HEK293T (cell line): ENCODE data around the gene RBM20.

Experiments used
- ARNT ChIP-seq: fragments of 450-650 bp; IDR thresholded peaks from 2 replicates; pipeline ENCODE4 v1.6.1; 2017; ENCODE audit warnings: mild to moderate bottlenecking
- BHLHE40 ChIP-seq: fragments of 450-650 bp; IDR thresholded peaks from 2 replicates; pipeline ENCODE4 v1.6.1; 2016; ENCODE audit warnings: mild to moderate bottlenecking, moderate library complexity, borderline replicate concordance
- CTBP1 ChIP-seq: fragments of 450-650 bp; IDR thresholded peaks from 2 replicates; pipeline ENCODE4 v1.6.1; 2016; ENCODE audit warnings: borderline replicate concordance
- ELF4 ChIP-seq: fragments of 450-650 bp; IDR thresholded peaks from 2 replicates; pipeline ENCODE4 v1.6.1; 2017; ENCODE audit warnings: antibody characterized with exemption
- FOXA1 ChIP-seq: fragments of 450-650 bp; IDR thresholded peaks from 2 replicates; pipeline ENCODE4 v1.6.1; 2016; ENCODE audit warnings: mild to moderate bottlenecking
- FOXK2 ChIP-seq: fragments of 450-650 bp; IDR thresholded peaks from 2 replicates; pipeline ENCODE4 v1.6.1; 2016; ENCODE audit warnings: mild to moderate bottlenecking
- FOXM1 ChIP-seq: fragments of 450-650 bp; IDR thresholded peaks from 2 replicates; pipeline ENCODE4 v1.6.1; 2017; ENCODE audit warnings: mild to moderate bottlenecking, borderline replicate concordance
- HDGF ChIP-seq: fragments of 450-650 bp; IDR thresholded peaks from 2 replicates; pipeline ENCODE4 v1.6.1; 2017; ENCODE audit warnings: antibody characterized with exemption, borderline replicate concordance
- L3MBTL2 ChIP-seq: fragments of 450-650 bp; conservative IDR thresholded peaks from 2 replicates; pipeline ENCODE4 v1.6.1; 2016; ENCODE audit warnings: mild to moderate bottlenecking
- NFRKB ChIP-seq: fragments of 450-650 bp; IDR thresholded peaks from 2 replicates; pipeline ENCODE4 v1.6.1; 2016; ENCODE audit warnings: mild to moderate bottlenecking, moderate library complexity
- SP1 ChIP-seq: fragments of 450-650 bp; IDR thresholded peaks from 2 replicates; pipeline ENCODE4 v1.6.1; 2017
- SUZ12 ChIP-seq: fragments of 450-650 bp; IDR thresholded peaks from 2 replicates; pipeline ENCODE4 v1.6.1; 2016; ENCODE audit warnings: mild to moderate bottlenecking
- ZNF384 ChIP-seq: fragments of 450-650 bp; IDR thresholded peaks from 2 replicates; pipeline ENCODE4 v1.6.1; 2016
- TF ChIP-seq, protein P1 (sequence below): fragments of 450-650 bp; IDR thresholded peaks from 2 replicates; pipeline ENCODE4 v1.6.1; 2016

DNA sequence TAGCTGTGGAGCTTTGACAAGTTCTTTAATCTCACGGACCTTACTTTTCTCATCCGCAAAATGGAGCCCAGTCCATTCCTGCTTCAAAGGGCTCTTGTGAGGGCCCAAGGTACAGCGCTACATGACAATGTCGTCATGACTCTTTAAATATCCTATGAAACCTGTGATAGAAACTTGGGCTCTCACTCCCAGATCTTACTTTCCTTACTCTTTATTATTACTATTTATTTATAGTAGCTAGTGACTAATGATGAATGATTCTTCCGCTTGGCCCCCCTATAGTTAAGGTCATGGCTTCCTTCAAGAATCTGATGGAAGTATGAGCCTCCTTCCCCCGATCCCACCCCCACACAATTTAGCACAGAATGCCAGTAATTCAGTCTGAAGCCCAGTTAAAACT lies 41.9 kb downstream of the RBM20 start:
- TF ChIP-seq SP1 = no peak
- TF ChIP-seq FOXK2 = no peak
- TF ChIP-seq ELF4 = no peak
- TF ChIP-seq CTBP1 = no peak
- TF ChIP-seq, protein P1, sequence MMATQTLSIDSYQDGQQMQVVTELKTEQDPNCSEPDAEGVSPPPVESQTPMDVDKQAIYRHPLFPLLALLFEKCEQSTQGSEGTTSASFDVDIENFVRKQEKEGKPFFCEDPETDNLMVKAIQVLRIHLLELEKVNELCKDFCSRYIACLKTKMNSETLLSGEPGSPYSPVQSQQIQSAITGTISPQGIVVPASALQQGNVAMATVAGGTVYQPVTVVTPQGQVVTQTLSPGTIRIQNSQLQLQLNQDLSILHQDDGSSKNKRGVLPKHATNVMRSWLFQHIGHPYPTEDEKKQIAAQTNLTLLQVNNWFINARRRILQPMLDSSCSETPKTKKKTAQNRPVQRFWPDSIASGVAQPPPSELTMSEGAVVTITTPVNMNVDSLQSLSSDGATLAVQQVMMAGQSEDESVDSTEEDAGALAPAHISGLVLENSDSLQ = no peak
- TF ChIP-seq ARNT = no peak
- no peak for TF ChIP-seq FOXA1
- TF ChIP-seq ZNF384 = no peak
- TF ChIP-seq BHLHE40 = no peak
- TF ChIP-seq FOXM1 = no peak
- no peak for TF ChIP-seq SUZ12
- TF ChIP-seq NFRKB = no peak
- no peak for TF ChIP-seq L3MBTL2
- no peak for TF ChIP-seq HDGF
